ENCODE results near the gene USP7.
"Not testable (repeated sequence)": the region's sequence is repeated elsewhere in the genome, so short reads cannot be mapped to it uniquely, and the experiment has no call there.

Gene USP7

GRCh38 chr16:8851761-8852403 lies 111.8 kb downstream of the USP7 start:
- H3K4me3 ChIP-seq = no peak overlapping the region
- no peaks in the 10 kb centered on the region for H3K9me3 ChIP-seq
- no peaks in the 10 kb centered on the region for H3K4me1 ChIP-seq
- H3K27me3 ChIP-seq (ENCODE audit: low read depth) = no peaks in the 10 kb centered on the region
- in situ Hi-C loops (cut with MboI; ENCODE audit: low sequenced_read_pairs) = no loop called here
- peaks cover 83% of the 10 kb centered on the region for H3K36me3 ChIP-seq (replicated peaks)
- DNase-seq (ENCODE audit: low spot score in 2 of 2) = no peak

DNA sequence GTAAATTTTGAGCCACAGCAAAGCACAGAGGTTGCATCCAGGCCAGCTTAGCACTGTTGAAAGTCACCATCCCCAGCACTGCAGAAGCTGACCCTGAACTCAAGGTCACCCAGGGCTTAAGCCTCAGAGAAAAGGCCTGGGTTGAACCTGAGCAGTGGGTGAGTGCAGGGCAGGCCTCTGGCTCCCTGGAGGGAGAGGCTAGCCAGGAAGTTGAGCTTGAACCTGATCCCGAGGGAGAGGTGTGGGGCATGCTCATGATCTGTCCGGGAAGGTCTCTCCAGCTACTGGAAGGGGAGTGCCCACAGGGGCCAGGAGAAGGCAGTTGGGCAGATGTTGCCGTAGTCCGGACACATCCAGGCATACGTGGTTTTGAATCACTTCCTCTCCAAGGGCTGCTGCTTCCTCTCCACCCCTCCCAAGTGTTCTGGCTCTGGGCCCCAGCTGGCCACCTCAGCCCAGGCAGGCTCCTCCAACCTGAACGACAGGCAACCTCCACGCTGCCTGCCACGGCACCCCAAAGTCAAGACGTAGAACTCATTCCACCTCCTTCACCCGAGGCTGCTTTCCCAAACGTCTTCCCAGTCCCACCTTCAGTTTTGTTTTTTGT lies 113.3 kb downstream of the USP7 start:
- H3K27me3 ChIP-seq (ENCODE audit: low read depth) = no peaks in the 10 kb centered on the region
- no peak overlapping the region for H3K4me3 ChIP-seq
- DNase-seq (ENCODE audit: low spot score in 2 of 2) = no peak
- in situ Hi-C loops (cut with MboI; ENCODE audit: low sequenced_read_pairs) = no loop called here
- H3K4me1 ChIP-seq = no peaks in the 10 kb centered on the region
- H3K9me3 ChIP-seq = no peaks in the 10 kb centered on the region
- H3K36me3 ChIP-seq (replicated peaks) = peaks cover 78% of the 10 kb centered on the region

DNA sequence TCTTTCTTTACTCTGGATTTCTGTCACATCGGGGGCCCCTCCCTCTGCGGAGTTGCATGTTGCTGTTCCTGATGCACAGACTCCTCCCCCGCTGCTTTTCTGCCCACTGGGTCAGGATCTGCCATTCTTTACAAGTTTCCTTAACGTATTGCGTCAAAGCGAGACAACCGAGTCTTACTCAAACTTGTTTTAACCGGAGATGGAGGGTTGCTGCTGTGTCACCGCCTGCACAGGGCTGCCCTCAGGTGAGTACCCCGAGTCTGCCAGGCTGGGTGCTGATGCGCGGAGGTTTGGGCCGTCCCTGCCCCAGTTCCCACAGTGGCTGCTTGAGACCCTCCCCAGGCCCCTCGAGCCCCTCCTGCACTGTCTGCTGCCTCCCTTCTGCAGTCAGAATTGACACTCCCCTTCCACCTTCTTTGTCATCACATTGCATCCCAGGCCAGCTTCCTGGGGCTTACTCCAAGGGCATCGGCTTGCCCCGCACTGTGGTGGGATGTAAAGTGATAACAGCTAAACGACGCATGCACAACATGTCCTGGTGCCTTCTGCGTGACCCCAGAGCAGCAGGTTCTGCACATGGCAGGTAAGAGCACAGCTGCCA lies 114.2 kb downstream of the USP7 start:
- Histone ChIP-seq H3K4me3 (no peak overlapping the region), H3K27me3 (ENCODE audit: low read depth) (no peaks in the 10 kb centered on the region), H3K4me1 (no peaks in the 10 kb centered on the region), H3K9me3 (no peaks in the 10 kb centered on the region), H3K36me3 (replicated peaks) (peaks cover 71% of the 10 kb centered on the region)
- in situ Hi-C loops (cut with MboI; ENCODE audit: low sequenced_read_pairs) = no loop called here
- no peak for DNase-seq (ENCODE audit: low spot score in 2 of 2)

GRCh38 chr16:8848939-8849391 lies 114.7 kb downstream of the USP7 start:
- in situ Hi-C loops (cut with MboI; ENCODE audit: low sequenced_read_pairs) = no loop called here
- Histone ChIP-seq H3K4me1 (no peaks in the 10 kb centered on the region), H3K27me3 (ENCODE audit: low read depth) (no peaks in the 10 kb centered on the region), H3K4me3 (no peak overlapping the region), H3K36me3 (replicated peaks) (peaks cover 67% of the 10 kb centered on the region), H3K9me3 (no peaks in the 10 kb centered on the region)
- no peak for DNase-seq (ENCODE audit: low spot score in 2 of 2)

DNA sequence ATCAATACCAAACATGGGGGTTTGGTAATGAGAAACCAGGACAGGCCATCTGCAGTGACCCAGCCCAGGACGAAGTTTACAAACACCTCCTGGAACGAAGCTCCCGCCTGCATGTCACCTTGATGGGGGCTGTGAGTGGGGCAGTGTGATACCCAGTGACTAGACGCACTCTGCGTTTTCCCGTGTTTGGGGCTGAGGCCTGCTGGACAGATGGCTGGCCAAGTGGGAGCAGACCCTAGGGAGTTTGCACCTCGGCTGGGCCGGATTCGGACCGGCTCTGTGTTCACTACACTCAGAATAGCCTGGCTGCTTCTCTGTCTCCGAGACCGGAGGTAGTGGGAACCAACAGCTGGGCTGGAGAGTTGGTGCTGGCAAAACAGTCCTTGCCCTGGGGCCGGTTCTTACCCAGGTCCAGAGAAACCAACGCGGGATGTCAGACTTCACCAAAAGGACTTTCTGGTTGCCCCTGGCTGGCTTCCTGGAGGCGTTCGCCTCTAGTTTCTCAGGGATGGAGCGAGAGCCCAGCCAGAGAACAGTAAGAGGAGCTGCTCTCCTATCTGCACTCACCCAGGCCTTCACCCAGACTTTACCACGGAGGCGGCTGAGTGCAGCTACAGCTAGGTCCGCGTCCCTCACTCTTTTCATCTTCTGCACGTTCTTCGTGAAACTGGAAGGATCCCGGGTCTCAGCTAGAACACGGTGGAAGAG lies 115.3 kb downstream of the USP7 start:
- H3K9me3 ChIP-seq = no peaks in the 10 kb centered on the region
- in situ Hi-C loops (cut with MboI; ENCODE audit: low sequenced_read_pairs) = no loop called here
- peaks cover 62% of the 10 kb centered on the region for H3K36me3 ChIP-seq (replicated peaks)

DNA sequence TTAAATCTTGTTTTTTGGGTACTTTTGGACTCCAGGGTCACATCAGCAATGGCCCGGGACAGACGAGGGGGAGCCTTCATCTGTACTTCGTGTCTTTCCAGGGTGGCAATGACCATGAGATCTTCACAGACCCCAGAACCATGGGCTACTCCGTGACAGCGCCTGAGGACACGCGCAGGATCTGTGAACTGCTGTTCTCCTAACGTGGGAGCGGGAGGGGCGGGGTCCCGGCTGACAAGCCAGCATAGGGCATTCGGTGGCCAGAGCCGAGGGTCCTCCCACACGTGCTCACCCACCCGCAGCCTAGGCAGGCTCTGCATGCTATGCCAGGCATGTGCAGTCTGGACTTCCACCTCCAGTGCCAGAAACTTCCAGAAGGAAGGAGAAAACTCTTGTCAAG lies 116.1 kb downstream of the USP7 start:
- in situ Hi-C loops (cut with MboI; ENCODE audit: low sequenced_read_pairs) = no loop called here

More for the DNA sequence above, 115.3 kb downstream of the USP7 start:
- no peaks in the 10 kb centered on the region for H3K4me1 ChIP-seq
- no peak overlapping the region for H3K4me3 ChIP-seq
- DNase-seq (ENCODE audit: low spot score in 2 of 2) = no peak
- no peaks in the 10 kb centered on the region for H3K27me3 ChIP-seq (ENCODE audit: low read depth)

GRCh38 chr16:8847145-8847544 lies 116.6 kb downstream of the USP7 start:
- no peak for DNase-seq (ENCODE audit: low spot score in 2 of 2)
- H3K27me3 ChIP-seq (ENCODE audit: low read depth) = no peaks in the 10 kb centered on the region
- H3K36me3 ChIP-seq (replicated peaks) = peaks cover 50% of the 10 kb centered on the region
- in situ Hi-C loops (cut with MboI; ENCODE audit: low sequenced_read_pairs) = no loop called here
- H3K4me3 ChIP-seq = no peak overlapping the region
- H3K9me3 ChIP-seq = no peaks in the 10 kb centered on the region
- no peaks in the 10 kb centered on the region for H3K4me1 ChIP-seq

More for the DNA sequence above, 116.1 kb downstream of the USP7 start:
- no peak for DNase-seq (ENCODE audit: low spot score in 2 of 2)
- Histone ChIP-seq H3K9me3 (no peaks in the 10 kb centered on the region), H3K4me3 (no peak overlapping the region), H3K4me1 (no peaks in the 10 kb centered on the region), H3K27me3 (ENCODE audit: low read depth) (no peaks in the 10 kb centered on the region), H3K36me3 (replicated peaks) (peaks cover 55% of the 10 kb centered on the region)

DNA sequence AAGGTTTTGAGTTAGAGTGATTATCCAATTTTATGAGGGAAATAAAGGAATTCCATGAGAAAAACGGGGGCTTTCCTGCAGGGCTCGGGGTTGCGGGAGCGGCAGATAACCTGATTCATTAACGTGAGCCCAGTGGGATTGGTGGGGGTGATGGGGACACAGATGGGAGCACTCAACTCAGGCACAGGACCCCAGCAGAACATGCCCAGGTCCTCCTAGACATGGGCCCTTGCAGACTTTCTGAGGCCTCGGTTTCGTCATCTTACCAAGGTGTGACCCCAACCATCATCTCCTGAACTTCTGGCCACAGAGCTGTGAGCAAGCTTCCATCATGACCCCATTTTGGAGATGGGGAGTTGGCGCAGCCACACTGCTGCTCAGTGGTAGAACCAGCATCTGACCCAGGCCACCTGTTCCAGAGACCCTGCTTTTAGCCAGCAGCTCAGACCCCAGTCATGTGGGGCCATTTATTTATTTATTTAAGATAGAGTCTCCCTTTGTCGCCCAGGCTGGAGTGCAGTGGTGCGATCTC lies 117.2 kb downstream of the USP7 start:
- Histone ChIP-seq H3K36me3 (replicated peaks) (peaks cover 46% of the 10 kb centered on the region), H3K4me1 (no peaks in the 10 kb centered on the region), H3K9me3 (no peaks in the 10 kb centered on the region), H3K27me3 (ENCODE audit: low read depth) (no peaks in the 10 kb centered on the region), H3K4me3 (no peak overlapping the region)
- no peak for DNase-seq (ENCODE audit: low spot score in 2 of 2)
- in situ Hi-C loops (cut with MboI; ENCODE audit: low sequenced_read_pairs) = no loop called here

DNA sequence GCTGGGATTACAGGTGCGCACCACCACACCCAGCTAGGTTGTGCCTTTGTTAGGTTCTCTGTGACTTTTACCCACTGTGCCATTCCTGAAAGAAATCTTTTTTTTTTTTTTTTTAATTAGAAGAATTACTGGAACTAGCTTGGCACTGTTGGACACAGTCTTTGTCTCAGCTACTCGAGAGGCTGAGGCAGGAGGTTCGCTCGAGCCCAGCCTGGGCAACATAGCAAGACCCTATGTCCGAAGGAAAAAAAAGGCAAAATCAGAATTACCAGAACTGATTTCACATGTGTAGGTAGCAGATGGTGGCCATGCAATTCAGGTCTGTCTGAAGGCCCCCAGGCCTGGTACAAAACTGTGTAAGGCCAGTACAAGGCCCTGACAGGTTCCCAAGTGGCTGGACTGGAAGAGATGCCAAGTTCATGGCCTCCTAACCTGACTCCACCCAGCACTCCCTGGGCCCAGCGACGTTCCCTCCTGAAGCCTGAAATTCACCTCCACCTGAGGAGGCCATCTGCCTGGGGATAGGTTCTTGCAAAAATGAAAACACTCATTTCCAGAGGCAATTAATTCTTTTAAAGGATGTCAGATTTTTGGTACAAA lies 117.9 kb downstream of the USP7 start:
- no peak overlapping the region for H3K4me3 ChIP-seq
- H3K9me3 ChIP-seq = no peaks in the 10 kb centered on the region
- no peaks in the 10 kb centered on the region for H3K4me1 ChIP-seq
- in situ Hi-C loops (cut with MboI; ENCODE audit: low sequenced_read_pairs) = no loop called here
- H3K27me3 ChIP-seq (ENCODE audit: low read depth) = no peaks in the 10 kb centered on the region
- no peak for DNase-seq (ENCODE audit: low spot score in 2 of 2)
- H3K36me3 ChIP-seq (replicated peaks) = peaks cover 39% of the 10 kb centered on the region

DNA sequence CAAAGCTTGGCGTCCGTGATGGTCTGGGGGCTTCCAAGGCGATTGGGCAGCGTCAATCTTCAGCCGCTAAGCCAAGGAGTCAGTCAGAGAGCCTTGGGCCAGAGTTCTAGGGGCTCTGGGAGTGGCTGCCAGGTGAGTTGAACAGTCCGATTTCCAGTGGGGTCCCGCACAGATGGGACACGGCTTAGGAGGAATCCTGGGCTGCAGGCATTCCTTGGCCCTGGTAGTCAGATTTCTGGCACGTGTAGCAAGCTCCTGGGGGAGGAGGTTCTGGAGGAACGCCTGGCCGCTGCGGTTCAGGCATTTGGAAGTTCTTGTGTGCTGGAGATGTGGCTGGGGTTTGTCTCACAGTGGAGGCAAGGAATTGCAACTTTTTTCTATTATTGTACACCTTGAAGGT lies 120.4 kb downstream of the USP7 start:
- DNase-seq (ENCODE audit: low spot score in 2 of 2); in situ Hi-C loops (cut with MboI; ENCODE audit: low sequenced_read_pairs); H3K27me3 ChIP-seq (ENCODE audit: low read depth); H3K4me3 ChIP-seq; H3K4me1 ChIP-seq; H3K9me3 ChIP-seq: not testable (repeated sequence)
- H3K36me3 ChIP-seq (replicated peaks) = peaks cover 14% of the 10 kb centered on the region
